ENCODE data around the gene LRP1B.

- TF ChIP-seq NFYB (CRISPR knock-in tag; conservative IDR thresholded peaks at IDR 0.05; ENCODE audit: low read depth) (no peak), CTCF (IDR thresholded peaks at IDR 0.05) (no peak), MAX (CRISPR knock-in tag; IDR thresholded peaks at IDR 0.05) (no peak), ATF2 (CRISPR knock-in tag; IDR thresholded peaks at IDR 0.05; ENCODE audit: borderline replicate concordance, low read depth) (no peak), AFF4 (CRISPR knock-in tag; IDR thresholded peaks at IDR 0.05; ENCODE audit: borderline replicate concordance) (no peak), GABPB1 (CRISPR knock-in tag; IDR thresholded peaks at IDR 0.05) (no peak), TEAD4 (CRISPR knock-in tag; IDR thresholded peaks at IDR 0.05) (no peak), TCF7 (CRISPR knock-in tag; IDR thresholded peaks at IDR 0.05; ENCODE audit: low read depth) (no peak), ZNF512 (CRISPR knock-in tag; IDR thresholded peaks at IDR 0.05; ENCODE audit: borderline replicate concordance) (no peak), ZNF317 (CRISPR knock-in tag; IDR thresholded peaks at IDR 0.05; ENCODE audit: borderline replicate concordance, low read depth) (no peak), ZNF232 (CRISPR knock-in tag; IDR thresholded peaks at IDR 0.05) (no peak), PREB (CRISPR knock-in tag; IDR thresholded peaks at IDR 0.05; ENCODE audit: borderline replicate concordance) (no peak), ETV6 (CRISPR knock-in tag; IDR thresholded peaks at IDR 0.05) (no peak)
Observed at GRCh38 chr2:142045641-142046040, 85.2 kb downstream of the LRP1B start.

Data from WTC11 (cell line).